C4-2B (cell line): ENCODE data around the gene ESPN.
"Not testable (repeated sequence)": the region's sequence is repeated elsewhere in the genome, so short reads cannot be mapped to it uniquely, and the experiment has no call there.

Experiments
- H3K27ac ChIP-seq: fragments of 450-650 bp; 2 replicates; pipeline ENCODE4 v1.5.1; 2017
- ZFX ChIP-seq: fragments of 450-650 bp; IDR thresholded peaks from 2 replicates; pipeline ENCODE4 v1.6.1; 2017
- TF ChIP-seq, protein P1 (sequence below): fragments of 450-650 bp; conservative IDR thresholded peaks from 2 replicates; pipeline ENCODE4 v1.5.1; 2017; ENCODE audit warnings: mild to moderate bottlenecking

ESPN gene

GRCh38 chr1:6426277-6426971 is 1.8 kb downstream of the ESPN start:
- TF ChIP-seq, protein P1, sequence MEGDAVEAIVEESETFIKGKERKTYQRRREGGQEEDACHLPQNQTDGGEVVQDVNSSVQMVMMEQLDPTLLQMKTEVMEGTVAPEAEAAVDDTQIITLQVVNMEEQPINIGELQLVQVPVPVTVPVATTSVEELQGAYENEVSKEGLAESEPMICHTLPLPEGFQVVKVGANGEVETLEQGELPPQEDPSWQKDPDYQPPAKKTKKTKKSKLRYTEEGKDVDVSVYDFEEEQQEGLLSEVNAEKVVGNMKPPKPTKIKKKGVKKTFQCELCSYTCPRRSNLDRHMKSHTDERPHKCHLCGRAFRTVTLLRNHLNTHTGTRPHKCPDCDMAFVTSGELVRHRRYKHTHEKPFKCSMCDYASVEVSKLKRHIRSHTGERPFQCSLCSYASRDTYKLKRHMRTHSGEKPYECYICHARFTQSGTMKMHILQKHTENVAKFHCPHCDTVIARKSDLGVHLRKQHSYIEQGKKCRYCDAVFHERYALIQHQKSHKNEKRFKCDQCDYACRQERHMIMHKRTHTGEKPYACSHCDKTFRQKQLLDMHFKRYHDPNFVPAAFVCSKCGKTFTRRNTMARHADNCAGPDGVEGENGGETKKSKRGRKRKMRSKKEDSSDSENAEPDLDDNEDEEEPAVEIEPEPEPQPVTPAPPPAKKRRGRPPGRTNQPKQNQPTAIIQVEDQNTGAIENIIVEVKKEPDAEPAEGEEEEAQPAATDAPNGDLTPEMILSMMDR: no peak
- TF ChIP-seq ZFX: no peak
- peak overlapping the region; percentile 69 for H3K27ac ChIP-seq

DNA sequence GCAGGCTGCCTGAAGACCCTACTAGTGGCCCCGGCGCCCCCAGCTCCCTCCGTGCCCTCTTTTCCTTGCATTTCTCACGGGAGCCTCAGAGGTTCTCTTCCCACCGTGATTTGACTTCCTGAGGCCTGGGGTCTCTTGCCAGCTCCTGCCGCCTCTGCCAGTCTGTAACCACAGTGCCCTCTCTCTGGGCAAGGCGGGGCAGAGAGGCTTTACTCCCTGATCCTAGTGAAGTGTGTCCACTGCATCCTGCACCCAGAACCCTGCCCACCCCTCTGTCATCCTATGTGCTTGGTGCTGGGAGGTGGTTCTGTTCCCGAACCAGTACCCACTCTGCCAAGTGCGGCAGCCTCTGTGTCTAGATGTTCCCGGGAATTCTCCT is 2.4 kb downstream of the ESPN start:
- H3K27ac ChIP-seq: peak overlapping the region; percentile 69
- TF ChIP-seq, protein P1: no peak
- no peak for TF ChIP-seq ZFX

DNA sequence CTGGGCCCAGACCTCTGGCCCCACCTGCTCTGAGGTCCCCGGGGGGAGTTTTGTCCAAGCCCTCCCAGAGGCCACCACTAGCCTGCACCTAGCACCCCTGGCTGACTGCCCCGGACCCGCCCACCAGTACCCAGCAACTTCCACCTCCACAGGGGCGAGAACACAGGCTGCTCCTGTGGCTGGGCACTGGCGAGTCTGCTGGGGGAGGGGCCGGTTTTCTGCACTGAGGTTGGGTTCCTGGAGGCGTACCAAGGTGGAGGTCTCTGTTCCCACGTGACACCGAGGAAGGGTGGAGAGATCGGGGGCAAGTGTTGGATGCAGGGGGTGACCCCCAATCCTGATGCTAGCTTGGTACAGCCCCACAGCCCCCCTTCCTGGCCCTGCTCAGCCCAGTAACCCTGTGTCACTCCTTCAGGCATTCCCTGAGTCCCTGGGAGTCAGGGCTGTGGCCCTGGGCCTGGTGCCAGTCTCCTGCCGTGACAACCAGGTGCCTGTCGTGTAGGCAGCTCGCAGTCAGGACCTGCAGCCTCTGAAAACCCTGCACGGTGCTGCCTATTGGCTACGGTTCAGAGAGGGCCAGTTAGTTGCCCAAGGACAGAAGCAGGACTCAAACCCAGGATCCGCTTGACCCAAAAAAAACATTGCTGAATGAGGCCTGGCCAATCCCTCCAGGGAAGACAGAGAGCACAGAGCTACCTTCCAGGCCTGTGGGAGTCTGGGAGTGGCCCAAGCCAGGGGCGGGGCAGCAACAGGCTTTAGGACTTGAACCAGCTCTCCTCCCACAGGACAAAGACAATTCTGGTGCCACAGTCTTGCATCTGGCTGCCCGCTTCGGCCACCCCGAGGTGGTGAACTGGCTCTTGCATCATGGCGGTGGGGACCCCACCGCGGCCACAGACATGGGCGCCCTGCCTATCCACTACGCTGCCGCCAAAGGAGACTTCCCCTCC is 3.1 kb downstream of the ESPN start:
- TF ChIP-seq, protein P1: no peak
- no peak for TF ChIP-seq ZFX

DNA sequence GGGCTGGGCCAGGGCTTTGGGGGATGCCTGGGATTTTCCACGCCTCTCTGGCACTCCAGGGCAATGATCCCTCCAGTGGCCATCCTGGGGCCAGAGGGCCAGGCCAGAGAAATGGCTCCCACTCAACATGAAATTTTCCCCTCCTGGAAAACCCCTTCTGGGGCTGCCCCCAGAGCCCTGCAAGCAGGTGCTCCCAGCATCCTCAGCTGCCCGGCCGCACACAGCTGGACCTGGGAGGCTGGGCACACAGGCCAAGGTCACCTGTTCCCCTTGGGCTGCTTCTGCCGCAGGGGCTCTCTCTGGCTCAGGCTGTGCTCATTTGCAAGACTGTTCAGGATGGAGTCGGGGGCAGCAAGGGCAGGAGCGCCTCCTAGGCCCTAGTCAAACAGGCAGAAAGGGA is 3.9 kb downstream of the ESPN start:
- peak overlapping the region; percentile 69 for H3K27ac ChIP-seq

More for the DNA sequence above, 3.1 kb downstream of the ESPN start:
- peak overlapping the region; percentile 69 for H3K27ac ChIP-seq

DNA sequence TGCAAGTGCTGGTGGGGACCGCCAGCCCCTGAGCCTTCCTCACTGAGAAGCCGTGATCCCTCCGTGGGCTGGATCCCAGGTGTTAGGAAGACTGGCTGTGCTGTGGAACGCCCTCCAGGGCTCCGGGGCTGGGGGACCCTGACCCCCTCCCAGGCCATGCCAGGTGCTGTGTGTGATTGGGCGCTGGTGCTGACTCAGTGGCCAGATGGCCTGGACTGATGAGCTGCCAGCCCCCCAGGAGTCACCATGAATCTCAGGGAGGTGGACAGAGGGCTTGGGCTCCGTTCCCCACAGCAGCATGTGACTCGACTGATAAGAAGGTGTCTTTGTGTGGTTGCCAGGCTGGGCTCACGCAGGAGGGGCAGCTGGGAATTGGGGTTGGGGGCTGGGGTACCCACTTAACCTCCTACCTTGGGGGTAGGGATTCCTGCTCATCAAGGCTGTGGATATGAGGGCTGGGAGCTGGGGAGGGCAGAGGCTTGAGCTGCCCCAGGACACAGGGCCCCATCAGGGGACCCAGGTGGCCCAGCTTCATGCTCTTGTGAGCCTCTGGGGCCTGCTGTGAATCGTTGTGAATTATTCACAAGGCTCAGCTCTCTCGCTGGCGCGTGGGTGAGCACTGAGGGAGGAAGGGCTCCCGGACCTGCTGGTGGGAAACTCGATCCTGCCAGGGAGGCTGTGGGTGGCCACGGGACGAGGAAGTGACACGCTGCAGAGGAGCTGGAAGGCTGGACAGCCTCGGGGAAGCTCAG is 5.3 kb downstream of the ESPN start:
- H3K27ac ChIP-seq: peak overlapping the region; percentile 63

- not testable (repeated sequence) for H3K27ac ChIP-seq
Measured at GRCh38 chr1:6431645-6432579, 7.3 kb downstream of the ESPN start.

GRCh38 chr1:6434186-6434585 is 9.6 kb downstream of the ESPN start:
- TF ChIP-seq, protein P1: no peak
- TF ChIP-seq ZFX: no peak
- no peak overlapping the region for H3K27ac ChIP-seq

- TF ChIP-seq, protein P1: no peak
- TF ChIP-seq ZFX: no peak
- H3K27ac ChIP-seq: no peak overlapping the region
Measured at GRCh38 chr1:6435129-6435528, 10.6 kb downstream of the ESPN start.
